Stomach (tissue), 4 donors: ENCODE measurements around the gene ELMO1.

Experiments used
- CTCF ChIP-seq, 7 experiments: fragments of 450-650 bp in 4 of 7; fragments of 200-600 bp in 3 of 7; sonication (generic) in 3 of 7; IDR thresholded peaks; one replicate each; pipeline ENCODE4 v1.5.1; 2016 to 2019; ENCODE audit warnings: antibody characterized with exemption in 7 of 7, control low read depth in 2 of 7, mild to moderate bottlenecking in 1 of 7
- POLR2A ChIP-seq, 4 donors: fragments of 450-650 bp; IDR thresholded peaks; one replicate each; pipeline ENCODE4 v1.6.1; 2016; ENCODE audit warnings: antibody characterized with exemption in 4 of 4, control low read depth in 2 of 4, mild to moderate bottlenecking in 1 of 4, moderate library complexity in 1 of 4
- POLR2AphosphoS5 ChIP-seq, 3 donors: sonication (generic); formaldehyde crosslinking; IDR thresholded peaks; one replicate each; pipeline ENCODE4 v1.6.1; 2016; ENCODE audit warnings: antibody characterized with exemption in 3 of 3

DNA sequence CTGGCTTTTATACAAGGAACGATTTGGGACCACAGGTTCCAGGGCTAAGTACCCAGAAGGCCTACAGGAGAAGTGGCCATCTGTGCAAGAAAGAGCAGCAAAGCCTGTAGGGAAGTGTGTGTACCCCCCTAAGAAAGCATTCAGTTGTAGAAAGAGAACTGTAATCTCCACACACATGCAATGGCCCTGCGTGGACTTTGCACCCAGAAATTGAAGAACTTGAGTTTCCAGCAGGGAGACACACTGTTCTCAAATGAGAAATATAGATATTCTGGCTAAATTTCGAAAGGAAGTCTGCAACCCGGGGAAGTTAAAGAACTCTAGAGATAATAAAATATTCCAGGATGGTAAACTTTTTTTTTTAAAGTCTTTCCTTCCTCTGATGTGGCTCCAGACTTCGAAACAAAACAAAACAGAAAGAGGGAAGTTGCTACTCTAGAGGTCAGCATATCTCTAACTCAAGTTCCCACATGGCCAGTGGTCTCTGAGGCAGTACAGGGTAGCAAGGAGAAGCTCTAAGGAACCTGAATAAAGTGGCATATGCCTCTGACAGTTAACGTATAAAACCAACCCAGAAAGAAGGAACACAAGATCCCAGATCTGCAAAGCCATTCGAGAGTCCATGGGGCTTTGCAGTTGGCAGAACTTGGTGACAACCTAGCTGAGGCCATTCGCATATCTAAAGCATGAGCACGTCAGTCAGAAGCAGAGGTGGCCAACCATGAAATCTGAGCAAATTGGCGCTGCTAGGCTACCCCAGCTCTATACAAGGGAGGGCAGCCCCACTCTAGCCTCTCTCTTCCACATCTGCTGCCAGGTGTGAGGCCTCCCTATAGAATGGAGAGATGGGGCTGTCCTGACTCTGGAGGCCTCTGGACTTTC lies 56.6 kb downstream of the ELMO1 start:
- TF ChIP-seq CTCF (IDR thresholded peaks at IDR 0.05) (no peak), POLR2A (IDR thresholded peaks at IDR 0.05) (no peak), POLR2AphosphoS5 (IDR thresholded peaks at IDR 0.05) (no peak)
